HG03342 (cell line): ENCODE results near the gene LRRC2.
"Not testable (repeated sequence)": the region's sequence is repeated elsewhere in the genome, so short reads cannot be mapped to it uniquely, and the experiment has no call there.

Experiments
- ATAC-seq: cut with Tn5 transposase; IDR thresholded peaks from one replicate; pipeline ENCODE4 v1.9.1; 2021; ENCODE audit warnings: mild to moderate bottlenecking, moderate library complexity; ENCODE audit not compliant: unreplicated experiment

LRRC2 gene

DNA sequence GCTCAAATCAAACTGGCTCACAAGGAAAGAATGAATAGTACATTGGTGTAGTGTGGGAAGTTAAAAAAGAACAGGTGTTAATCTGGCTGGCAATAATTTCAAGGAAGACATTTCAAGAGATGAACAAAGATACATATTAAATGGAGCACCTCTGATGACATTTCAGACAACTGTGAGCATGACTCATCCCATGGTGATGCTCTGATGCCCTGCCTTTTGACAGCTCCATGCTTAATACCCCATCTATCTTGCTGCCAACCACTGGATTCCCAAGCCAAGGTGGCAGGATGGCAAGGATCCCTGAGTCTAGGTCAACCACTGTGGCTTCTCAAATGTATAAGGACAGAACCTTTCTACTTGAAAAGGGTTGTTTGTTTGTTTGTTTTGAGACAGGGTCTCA lies 29.3 kb downstream of the LRRC2 start:
- no peak for ATAC-seq

DNA sequence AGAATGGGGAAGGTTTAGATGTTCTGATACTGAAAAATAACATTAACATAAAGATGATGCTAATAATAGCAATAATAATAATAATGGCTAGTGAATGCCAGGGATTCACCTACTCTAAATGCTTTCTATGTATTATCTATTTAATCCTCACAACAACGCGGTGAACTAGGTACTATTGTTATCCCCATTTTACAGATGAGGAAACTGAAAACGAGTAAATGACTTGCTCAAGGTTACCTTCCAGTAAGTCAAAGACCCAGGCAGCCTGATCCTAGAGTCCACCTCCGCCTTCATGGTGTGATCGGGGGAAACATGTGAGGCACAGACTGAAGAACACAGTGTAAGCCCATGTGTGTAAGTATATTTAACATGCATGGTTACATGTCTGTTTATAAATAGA lies 30.4 kb downstream of the LRRC2 start:
- ATAC-seq = no peak

DNA sequence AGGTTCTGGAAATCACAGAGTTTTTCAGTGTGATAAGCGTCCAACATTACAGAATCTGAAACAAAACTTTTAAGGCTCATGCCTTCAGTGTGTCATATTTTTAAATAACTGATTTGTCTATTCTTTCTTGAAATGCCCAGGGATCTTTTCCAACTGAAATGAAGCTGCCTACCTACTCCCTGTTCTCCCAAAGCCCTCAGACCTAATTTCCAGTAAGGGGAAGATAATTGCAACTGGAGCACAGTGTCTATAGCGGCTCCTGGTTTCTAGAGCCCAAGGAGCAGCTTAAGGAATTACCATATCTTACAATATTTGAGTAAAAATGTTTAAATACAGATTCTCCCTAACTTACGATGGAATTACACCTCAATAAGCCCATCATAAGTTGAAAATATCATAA lies 33.0 kb downstream of the LRRC2 start:
- no peak for ATAC-seq

DNA sequence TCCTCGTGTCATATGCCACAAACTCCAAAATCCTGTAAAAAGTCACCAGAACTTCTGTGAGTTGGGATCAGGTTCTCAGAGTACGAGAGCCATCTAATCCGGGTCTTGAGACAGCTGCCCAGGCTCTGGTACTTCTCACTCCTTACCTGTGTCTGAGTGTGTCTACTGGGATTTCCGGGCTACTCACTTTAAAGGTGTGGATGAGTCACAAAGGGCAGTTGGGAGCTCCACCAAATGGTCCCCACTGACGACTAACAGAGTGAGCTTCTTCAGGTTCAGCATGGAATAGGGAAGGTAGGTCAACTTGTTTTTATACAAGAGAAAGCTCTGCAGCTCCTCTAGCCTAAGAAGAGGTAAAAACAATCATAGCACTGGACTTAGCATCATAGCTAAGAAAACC lies 38.9 kb downstream of the LRRC2 start:
- no peak for ATAC-seq

DNA sequence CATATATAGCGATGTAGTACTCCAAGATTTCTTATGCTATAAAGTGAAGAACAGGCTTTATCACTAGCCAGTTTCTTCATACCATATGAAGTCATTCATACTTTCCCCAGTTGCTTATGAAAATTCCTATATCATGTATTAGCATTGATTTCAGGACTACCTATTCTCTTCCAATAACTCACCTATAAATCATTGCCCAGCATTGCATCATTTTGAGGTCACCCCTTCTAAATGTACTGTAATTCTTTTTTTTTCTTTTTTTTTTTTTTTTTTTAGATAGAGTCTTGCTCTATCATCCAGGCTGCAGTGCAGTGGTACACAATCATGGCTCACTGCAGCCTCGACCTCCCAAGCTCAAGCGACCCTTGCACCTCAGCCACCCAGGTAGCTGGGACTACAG lies 41.3 kb downstream of the LRRC2 start:
- no peak for ATAC-seq

DNA sequence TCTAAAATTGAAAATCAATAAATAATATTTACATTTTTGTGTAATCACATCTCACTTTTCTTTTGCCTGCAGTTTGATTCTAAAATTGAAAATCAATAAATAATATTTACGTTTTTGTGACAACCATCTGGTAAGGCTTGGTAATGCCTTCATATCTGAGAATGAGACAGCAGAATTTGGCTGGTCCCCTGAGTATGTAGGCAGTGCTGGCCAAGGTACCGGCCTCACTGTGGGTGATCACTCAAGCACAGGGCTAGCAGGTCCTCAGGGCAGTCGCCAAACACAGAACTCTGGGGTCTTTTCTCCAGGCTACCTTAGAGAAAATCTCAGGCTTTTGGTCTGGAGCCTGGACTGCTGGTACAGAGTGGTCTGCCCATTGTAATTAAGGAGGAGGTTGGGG lies 42.1 kb downstream of the LRRC2 start:
- ATAC-seq = no peak

DNA sequence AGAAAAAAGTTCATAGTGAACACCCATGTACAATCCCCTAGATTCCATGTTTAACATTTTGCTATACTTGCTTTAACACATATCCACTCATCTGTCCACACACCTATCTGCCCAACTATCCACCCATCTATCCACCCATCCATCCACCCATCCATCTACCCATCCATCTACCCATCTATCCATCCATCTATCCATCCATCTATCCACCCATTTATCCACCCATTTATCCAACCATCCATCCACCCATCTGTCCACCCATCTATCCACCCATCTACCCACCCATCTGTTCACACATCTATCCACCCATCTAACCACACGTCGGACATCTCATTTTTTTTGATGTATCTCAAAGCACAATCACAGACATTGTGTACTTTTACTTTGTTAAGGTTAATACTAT lies 42.5 kb downstream of the LRRC2 start:
- ATAC-seq = no peak

DNA sequence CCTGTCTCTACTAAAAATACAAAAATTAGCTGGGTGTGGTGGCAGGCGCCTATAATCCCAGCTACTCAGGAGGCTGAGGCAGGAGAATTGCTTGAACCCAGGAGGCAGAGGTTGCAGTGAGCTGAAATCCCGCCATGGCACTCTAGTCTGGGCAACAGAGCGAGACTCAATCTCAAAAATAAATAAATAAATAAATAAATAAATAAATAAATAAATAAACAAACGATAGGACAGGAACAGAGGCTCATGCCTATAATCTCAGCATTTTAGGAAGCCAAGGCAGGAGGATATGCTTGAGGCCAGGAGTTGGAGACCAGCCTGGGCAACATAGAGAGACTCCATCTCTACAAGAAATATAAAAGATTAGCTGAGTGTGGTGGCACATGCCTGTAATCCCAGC lies 43.9 kb downstream of the LRRC2 start:
- not testable (repeated sequence) for ATAC-seq

DNA sequence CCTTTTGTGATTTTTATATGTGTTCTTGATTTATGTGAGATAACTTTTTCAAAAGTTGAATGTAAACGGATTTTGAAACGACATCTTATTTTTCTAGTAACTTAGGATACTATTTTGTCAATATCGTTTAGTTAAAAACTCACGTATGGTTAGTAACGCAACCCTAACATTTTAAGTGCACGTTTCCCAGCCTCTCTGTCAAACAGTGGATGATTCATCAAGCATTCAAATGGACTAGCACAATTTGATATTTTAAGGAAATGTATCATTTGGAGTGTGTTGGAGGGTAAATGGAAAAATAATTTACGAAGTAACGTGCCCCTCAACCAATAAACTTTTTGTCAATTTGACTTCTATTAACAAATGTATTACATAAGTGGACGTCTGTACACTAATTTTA lies 45.0 kb downstream of the LRRC2 start:
- no peak for ATAC-seq

DNA sequence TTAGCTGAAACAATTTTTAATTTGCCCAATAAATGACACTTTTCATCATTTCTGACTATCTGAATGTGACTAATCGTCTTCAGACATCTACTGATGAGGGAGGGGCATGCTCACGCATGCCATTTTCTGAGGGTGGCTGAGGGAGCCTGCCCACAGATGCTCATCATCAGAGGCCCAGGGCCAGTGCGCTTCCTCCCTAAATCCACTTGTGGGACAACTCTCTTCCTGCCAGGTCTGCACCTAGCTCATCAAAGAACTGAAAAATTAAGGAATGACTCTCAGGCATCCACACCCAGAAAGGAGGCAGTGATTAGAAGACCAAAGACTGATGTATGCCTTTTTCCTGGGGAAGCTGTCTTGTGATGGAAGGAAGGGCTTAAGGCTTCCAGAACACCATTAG lies 45.6 kb downstream of the LRRC2 start:
- no peak for ATAC-seq

DNA sequence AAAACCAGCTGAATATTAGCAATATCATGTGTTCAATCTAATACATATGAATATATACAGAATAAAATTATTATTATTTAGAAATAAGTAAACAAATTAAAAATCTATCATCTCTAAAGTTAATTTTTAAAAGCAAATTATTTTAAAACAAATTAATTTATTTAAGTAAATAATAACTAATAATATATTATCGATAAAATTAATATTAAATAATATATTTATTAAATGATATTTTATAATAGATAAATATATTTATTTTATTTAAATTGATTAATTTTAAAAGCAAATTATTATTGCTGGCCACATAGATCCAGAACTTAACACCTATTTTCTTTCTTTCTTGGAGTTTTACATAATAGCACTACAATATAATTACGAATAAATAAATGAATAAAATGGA lies 46.1 kb downstream of the LRRC2 start:
- no peak for ATAC-seq

DNA sequence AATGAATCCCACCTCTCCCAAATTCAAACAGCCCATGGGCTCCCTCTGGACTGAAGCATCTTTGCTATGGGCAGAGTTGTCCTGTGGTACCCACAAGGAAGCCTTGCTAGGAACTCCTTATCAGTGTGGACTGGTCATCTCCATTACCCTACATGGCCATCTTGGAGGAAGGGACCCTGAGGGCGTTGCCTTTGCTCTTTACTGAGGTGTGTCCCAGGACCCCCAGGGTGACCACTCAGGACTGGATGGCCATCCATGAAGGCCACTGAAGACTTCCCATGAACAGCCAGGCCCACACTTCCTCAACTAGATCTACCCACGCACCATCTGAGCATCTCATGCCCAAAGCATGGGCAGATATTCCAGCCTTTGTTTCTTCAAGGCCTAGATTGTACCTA lies 48.3 kb downstream of the LRRC2 start:
- ATAC-seq = no peak

DNA sequence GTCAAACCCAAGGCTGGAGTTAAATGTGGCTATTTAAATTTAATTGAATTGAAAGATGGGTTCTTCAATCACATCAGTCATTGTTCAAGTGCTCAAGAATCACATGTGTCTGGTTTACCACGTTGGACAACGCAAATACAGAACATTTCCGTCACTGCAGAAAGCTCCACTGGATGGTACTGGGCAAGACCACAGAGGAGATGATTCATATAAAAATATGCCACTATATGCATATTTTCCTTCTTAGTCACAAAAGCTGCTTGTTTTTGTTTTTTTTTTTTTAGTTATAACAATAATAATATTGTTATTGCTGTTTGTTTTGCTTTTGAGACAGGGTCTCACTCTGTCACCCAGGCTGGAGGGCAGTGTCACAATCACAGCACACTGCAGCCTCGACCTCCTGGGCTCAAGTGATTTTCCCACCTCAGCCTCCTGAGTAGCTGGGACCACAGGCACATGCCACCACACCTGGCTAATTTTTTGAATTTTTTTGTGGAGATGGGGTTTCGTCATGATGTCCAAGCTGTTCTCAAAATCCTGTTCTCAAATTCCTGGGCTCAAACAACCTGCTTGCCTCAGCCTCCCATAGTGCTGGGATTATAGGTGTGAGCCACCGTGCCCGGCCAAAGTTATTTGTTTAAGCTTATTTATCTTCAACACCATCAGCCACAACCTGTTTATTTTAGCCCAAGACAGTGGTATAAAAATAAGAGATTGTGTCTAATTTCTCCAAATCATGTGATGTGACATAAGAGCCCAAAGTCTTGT lies 48.9 kb downstream of the LRRC2 start:
- no peak for ATAC-seq

DNA sequence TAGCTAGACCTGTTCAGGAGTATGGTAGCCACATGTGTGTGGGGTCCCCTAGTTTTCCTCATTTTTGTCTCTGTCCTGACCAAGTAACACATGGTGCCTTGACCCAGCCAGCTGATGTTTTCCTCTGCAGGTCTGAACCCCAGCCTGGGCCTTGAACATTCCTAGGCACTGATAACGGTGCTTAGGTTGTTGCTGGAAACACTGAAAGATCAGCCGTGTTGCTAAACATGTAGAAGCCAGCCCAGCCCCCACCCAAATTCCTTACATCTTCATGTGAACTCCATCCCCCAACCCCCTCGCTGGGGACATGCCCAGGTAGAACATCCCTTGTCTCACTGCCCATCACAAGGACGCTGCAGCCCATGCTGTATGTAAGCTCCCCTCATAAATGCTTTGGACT lies 49.6 kb downstream of the LRRC2 start:
- ATAC-seq = no peak

DNA sequence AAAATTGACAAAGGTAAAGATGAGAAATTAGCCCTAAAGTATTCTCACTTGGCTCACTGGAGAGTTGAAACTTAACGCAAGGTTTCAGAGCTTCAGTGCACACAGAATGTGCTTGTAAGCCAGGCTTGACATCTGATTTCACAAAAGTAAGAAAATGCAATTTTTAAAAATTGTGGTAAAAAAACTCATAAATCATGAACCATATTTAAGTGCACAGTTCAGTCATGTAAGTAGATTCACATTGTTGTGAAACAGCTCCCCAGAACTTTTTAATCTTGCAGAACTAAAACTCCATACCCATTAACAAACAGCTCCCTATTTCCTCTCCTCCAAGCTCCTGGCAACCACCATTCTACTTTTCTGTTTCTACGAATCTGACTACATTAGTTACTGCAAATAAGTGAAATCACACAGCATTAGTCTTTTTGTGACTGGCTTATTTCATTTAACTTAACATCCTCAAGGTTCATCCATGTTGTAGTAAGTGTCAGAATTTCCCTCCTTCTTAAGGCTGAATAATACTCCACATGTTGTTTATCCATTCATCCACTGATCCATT lies 53.8 kb downstream of the LRRC2 start:
- ATAC-seq = no peak

DNA sequence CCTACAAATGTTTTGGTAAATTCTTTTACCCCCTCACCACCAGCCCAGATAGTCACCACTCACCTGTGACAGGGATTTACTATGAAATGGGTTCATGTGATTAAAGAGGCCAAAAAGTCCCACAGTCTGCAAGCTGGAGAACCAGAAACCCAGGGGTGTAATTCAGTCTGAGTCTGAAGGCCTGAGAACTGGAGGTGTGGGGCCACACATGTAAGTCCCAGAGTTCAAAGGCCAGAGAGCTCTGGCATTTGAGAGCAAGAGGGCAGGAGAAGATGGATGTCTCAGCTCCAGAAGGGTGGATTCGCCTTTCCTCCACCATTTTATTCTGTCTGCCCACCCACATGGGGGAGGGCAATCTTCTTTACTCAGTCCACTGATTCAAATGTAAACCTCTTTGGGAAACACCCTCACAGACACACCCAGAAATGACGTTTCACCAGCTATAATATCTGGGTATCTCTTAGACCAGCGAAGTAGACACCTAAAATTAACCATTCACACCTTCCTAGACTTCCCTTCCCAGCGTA lies 56.4 kb downstream of the LRRC2 start:
- no peak for ATAC-seq

DNA sequence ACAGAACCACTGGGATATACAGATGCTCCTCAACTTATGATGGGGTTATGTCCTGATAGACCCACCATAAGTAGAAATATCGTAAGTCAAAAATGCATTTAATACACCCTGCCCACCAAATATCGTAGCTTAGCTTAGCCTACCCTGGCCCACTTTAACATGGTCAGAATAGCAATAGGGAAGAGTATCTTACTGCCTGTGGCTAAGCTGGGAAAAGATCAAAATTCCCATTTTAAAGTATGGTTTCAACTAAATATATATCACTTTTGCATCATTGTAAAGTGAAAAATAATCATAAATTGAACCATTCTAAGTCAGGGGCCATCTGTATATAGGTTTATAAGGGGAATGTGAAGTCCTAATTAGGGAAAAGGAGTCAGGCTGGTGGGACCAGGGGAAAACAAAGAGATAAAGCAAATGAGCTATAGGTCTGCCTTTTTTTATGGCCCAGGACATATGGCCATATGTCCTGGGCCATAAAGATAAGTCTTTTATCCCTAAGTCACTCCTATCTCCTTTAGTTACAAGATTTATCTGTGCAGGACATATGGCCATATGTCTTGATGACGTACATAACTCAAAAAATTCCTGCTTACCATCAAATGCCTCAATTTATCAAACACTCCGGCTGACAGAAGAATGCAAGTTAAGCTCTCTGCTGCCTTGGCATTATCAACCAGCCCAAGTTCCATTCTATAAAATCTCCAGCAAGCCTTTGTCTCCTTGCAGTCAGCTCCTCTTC lies 57.1 kb downstream of the LRRC2 start:
- ATAC-seq = no peak

DNA sequence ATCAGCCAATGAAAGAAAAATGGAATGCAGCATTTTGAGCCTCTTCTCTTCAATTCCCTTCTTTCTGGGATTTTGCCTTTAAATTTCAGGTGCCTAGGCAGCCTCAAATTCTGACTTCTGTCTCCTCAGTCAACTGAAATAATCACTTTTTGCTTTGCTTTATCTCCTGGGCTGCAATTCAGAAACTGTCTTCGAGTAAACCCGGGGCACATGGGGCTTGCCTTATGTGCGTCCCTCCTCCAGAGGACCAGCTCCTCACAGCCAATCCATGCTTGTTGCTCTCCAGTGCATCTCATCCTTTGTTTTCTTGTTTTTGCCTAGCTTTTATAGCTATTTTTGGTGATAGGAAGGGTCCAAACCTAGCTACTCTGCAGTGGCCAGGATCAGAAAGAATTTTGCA lies 59.6 kb downstream of the LRRC2 start:
- no peak for ATAC-seq

DNA sequence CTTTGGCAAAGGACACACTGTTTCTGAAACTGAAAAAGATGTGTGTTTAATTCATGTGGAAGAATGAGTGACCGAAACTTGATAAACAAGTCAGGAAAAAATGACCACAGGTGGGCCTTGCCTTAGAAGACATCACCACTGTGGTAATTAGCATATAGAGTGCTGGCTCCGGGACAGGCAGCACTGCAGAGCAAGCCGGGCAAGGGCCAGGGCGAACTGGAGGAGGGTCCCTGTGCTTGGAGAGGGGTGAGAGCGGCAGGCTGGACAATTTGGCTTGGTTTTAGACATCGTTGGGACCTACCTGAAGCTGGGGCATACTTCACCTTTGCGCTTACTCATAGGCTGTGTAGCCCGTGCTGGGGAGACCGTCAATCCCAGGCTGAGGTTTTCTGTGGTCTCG lies 60.1 kb downstream of the LRRC2 start:
- no peak for ATAC-seq

DNA sequence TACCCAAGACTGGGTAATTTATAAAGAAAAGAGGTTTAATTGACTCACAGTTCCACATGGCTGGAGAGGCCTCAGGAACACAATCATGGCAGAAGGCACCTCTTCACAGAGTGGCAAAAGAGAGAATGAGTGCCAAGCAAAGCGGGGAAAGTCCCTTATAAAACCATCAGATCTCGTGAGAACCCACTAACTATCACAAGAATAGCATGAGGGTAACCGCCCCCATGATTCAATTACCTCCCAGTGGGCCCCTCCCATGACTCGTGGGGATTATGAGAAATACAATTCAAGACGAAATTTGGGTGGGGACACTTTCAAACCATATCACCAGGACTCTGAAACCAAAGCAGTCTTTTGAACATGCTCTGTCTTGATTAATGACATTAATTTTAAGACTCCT lies 61.3 kb downstream of the LRRC2 start:
- ATAC-seq = no peak

DNA sequence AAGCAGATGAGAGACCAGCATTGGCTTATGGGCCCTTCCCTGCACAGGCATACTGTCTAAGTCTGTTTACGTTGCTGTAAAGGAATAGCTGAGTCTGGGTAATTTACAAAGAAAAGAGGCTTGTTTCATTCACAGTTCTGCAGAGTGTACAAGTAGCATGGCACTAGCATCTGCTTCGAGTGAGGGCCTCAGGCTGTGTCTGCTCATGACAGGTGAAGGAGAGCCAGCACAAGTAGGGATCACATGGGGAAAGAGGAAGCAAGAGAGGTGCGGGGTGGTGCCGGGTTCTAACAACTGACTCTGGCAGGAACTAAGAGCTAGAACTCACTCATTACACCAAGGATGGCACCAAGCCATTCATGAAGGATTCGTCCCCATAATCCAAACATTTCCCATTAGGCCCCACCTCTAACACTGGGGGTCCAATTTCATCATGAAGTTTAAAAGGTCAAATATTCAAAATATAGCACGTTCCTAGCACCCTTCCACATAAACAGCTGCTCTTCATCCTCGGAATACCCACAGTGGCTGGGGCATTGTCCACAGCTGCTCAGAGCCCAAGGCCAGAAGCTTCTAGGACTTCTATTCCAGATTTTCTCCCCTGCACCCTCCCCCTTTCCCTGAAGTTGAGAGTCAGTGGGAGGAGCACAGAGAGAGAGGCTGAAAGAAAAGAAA lies 62.8 kb downstream of the LRRC2 start:
- ATAC-seq = no peak

DNA sequence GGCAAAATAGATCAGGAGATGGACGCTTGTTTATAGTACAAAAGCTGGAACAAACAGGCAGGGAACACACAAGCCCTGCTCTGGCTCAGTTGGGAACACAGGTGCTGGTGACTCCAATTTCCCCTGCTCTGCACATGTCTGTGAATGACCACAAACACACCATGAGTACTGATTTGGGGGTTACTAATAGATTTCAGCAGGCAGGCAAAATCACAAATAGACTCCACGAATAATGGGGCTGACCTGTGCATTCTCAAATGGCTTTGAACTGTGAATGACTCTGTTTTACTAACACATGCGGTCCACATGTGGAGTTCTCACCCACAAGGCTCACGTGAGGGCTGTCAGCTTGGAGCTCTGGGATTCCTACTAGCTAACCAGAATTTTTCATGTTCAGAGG lies 64.4 kb downstream of the LRRC2 start:
- no peak for ATAC-seq
